SK-N-SH (cell line): ENCODE measurements around the gene DNAH7.

Experiments used
- CTCF ChIP-seq: fragments of 200-600 bp; sonication (generic); IDR thresholded peaks from 2 replicates; pipeline ENCODE4 v1.6.1; 2017; ENCODE audit warnings: antibody characterized with exemption, mild to moderate bottlenecking, moderate library complexity
- FOSL2 ChIP-seq: IDR thresholded peaks from 2 replicates; pipeline ENCODE4 v1.4.0; 2012; ENCODE audit warnings: low read depth, mild to moderate bottlenecking, moderate library complexity, borderline replicate concordance
- GABPA ChIP-seq: IDR thresholded peaks from 2 replicates; pipeline ENCODE4 v1.4.0; 2012; ENCODE audit warnings: low read depth, mild to moderate bottlenecking
- MAX ChIP-seq: IDR thresholded peaks from 2 replicates; pipeline ENCODE4 v1.4.0; 2012; ENCODE audit warnings: low read depth
- PBX3 ChIP-seq: IDR thresholded peaks from 2 replicates; pipeline ENCODE4; 2012
- RAD21 ChIP-seq: IDR thresholded peaks from 2 replicates; pipeline ENCODE4 v1.6.1; 2012; ENCODE audit warnings: mild to moderate bottlenecking, low read length
- RCOR1 ChIP-seq: fragments of 150-350 bp; IDR thresholded peaks from 2 replicates; pipeline ENCODE4 v1.6.1; 2017; ENCODE audit warnings: antibody characterized with exemption, low read length
- TCF12 ChIP-seq: IDR thresholded peaks from 2 replicates; pipeline ENCODE4 v1.4.0; 2012

DNA sequence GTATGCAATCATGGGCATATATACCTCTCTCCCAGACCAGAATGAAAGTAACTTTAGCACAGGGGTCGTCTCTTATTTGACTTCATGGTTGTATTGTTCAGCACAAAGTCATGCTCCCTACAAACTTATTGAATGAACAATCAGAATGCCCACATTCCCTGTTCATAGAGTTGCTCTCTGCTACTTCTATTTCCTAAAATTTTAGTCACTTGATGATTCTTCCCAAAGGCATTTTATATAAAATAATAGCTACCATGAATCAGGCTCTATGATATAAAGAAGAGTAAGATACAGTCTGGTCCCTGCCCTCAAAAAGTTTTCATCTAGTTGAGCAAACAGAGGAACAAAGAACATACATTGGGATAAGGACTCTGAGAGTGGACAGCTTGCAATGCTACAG, 249.4 kb downstream of the DNAH7 start:
- TF ChIP-seq CTCF (no peak), PBX3 (no peak), GABPA (no peak), FOSL2 (no peak), MAX (no peak), RAD21 (no peak), TCF12 (no peak), RCOR1 (no peak)
